Anterior cingulate cortex (tissue), 58 donors: ENCODE results near the gene ZNG1B.
"Not testable (repeated sequence)": the region's sequence is repeated elsewhere in the genome, so short reads cannot be mapped to it uniquely, and the experiment has no call there.

Experiments
- DNase-seq, 58 donors: peaks; one replicate each; lab custom pipeline; 2025; lab: John Stamatoyannopoulos, UW

The ZNG1B gene

DNA sequence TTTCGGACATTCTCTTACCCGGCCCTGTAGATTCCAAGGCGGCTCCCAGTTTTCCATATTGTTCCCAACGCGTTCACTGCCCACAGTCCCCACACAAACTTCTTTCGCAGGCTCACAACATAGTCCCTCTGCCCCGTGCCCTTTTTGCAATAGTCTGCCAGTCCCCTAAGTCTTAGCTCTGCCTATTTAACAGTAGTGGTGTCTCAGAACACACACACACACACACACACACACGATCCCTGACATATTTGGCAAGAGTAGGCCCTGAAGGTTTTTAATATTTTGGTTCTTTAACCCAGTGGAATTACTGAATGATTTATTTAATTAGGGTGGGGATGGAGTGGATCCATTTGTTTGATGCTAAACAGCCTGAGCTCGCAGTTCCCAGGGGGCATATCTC, 105.0 kb downstream of the ZNG1B start:
- not testable (repeated sequence) for DNase-seq
